Suprapubic skin (tissue), 4 donors: ENCODE measurements around the gene TSR3. TPM values are rescaled to one million over a fixed set of nuclear protein-coding genes. Genes with fewer than 3 reads are reported as not detected.

Experiments used
- DNase-seq, 2 donors: peaks; one replicate each; pipeline ENCODE4 v3.0.0-alpha.2; 2019; ENCODE audit warnings: low spot score in 2 of 2
- H3K27ac ChIP-seq: fragments of 200-600 bp; sonication (generic); one replicate; pipeline ENCODE4 v1.5.1; 2019
- H3K27me3 ChIP-seq: fragments of 200-600 bp; sonication (generic); one replicate; pipeline ENCODE4 v1.5.1; 2019
- H3K36me3 ChIP-seq: fragments of 200-600 bp; sonication (generic); one replicate; pipeline ENCODE4 v1.5.1; 2019
- H3K4me1 ChIP-seq: fragments of 200-600 bp; sonication (generic); one replicate; pipeline ENCODE4 v1.5.1; 2019
- H3K4me3 ChIP-seq: fragments of 200-600 bp; sonication (generic); one replicate; pipeline ENCODE4 v1.5.1; 2019; ENCODE audit warnings: mild to moderate bottlenecking
- H3K9me3 ChIP-seq: fragments of 200-600 bp; sonication (generic); one replicate; pipeline ENCODE4 v1.5.1; 2019
- CTCF ChIP-seq, 2 donors: fragments of 200-600 bp in 1 of 2; fragments of 450-650 bp in 1 of 2; sonication (generic) in 1 of 2; IDR thresholded peaks; one replicate each; pipeline ENCODE4 v1.5.1; 2016 to 2019; ENCODE audit warnings: antibody characterized with exemption in 2 of 2, mild to moderate bottlenecking in 1 of 2, moderate library complexity in 1 of 2
- EP300 ChIP-seq: sonication (generic); formaldehyde crosslinking; IDR thresholded peaks from one replicate; pipeline ENCODE4 v1.6.1; 2017; ENCODE audit warnings: antibody characterized with exemption
- POLR2A ChIP-seq, 2 donors: fragments of 450-650 bp; IDR thresholded peaks; one replicate each; pipeline ENCODE4 v1.6.1; 2017; ENCODE audit warnings: antibody characterized with exemption in 2 of 2, mild to moderate bottlenecking in 2 of 2, moderate library complexity in 2 of 2
- POLR2AphosphoS5 ChIP-seq, 3 donors: sonication (generic); formaldehyde crosslinking; IDR thresholded peaks; one replicate each; pipeline ENCODE4 v1.6.1; 2017; ENCODE audit warnings: antibody characterized with exemption in 3 of 3
- WGBS: methylation state at CpG from one replicate; pipeline ENCODE4 v1.1.5; 2018; 5-methylcytosine and 5-hydroxymethylcytosine counted together
- total RNA-seq, 4 donors: library from RNA; depleted of rRNA; stranded (reverse); fragments of >200 nt; gene quantifications; one replicate each; pipeline ENCODE4 v1.1.0, GENCODE V29; 2016

The TSR3 gene
- total RNA-seq, 4 donors from 2014 or later: 48.5 to 70.2 (median 62.1) TPM

- TF ChIP-seq CTCF (IDR thresholded peaks at IDR 0.05) (no peak), POLR2A (IDR thresholded peaks at IDR 0.05) (no peak), POLR2AphosphoS5 (IDR thresholded peaks at IDR 0.05) (no peak), EP300 (no peak)
- Histone ChIP-seq H3K27ac (no peak overlapping the region), H3K36me3 (peaks cover 43% of the 10 kb centered on the region), H3K27me3 (no peaks in the 10 kb centered on the region), H3K9me3 (no peaks in the 10 kb centered on the region), H3K4me3 (no peak overlapping the region), H3K4me1 (peaks cover 25% of the 10 kb centered on the region)
- DNase-seq: no peak
- WGBS: 81% methylated on average over 14 of the region's 46 CpGs
Measured at GRCh38 chr16:1374418-1375297, 23.0 kb upstream of the TSR3 start.

- 92% methylated on average over 5 of the region's 21 CpGs for WGBS
- Histone ChIP-seq H3K27me3 (no peaks in the 10 kb centered on the region), H3K4me3 (no peak overlapping the region), H3K36me3 (peaks cover 54% of the 10 kb centered on the region), H3K27ac (no peak overlapping the region), H3K9me3 (no peaks in the 10 kb centered on the region), H3K4me1 (peaks cover 3% of the 10 kb centered on the region)
- DNase-seq: no peak
- no peak for TF ChIP-seq POLR2AphosphoS5 (IDR thresholded peaks at IDR 0.05)
- no peak for TF ChIP-seq POLR2A (IDR thresholded peaks at IDR 0.05)
- TF ChIP-seq CTCF (IDR thresholded peaks at IDR 0.05): no peak
- no peak for TF ChIP-seq EP300
Measured at GRCh38 chr16:1372292-1372950, 20.7 kb upstream of the TSR3 start.

GRCh38 chr16:1371054-1371978, 19.6 kb upstream of the TSR3 start:
- Histone ChIP-seq H3K4me3 (no peak overlapping the region), H3K27ac (no peak overlapping the region), H3K4me1 (no peaks in the 10 kb centered on the region), H3K27me3 (no peaks in the 10 kb centered on the region), H3K36me3 (peaks cover 63% of the 10 kb centered on the region), H3K9me3 (no peaks in the 10 kb centered on the region)
- DNase-seq: no peak
- TF ChIP-seq POLR2A (IDR thresholded peaks at IDR 0.05): no peak
- TF ChIP-seq CTCF (IDR thresholded peaks at IDR 0.05): no peak
- TF ChIP-seq POLR2AphosphoS5 (IDR thresholded peaks at IDR 0.05): no peak
- 93% methylated on average over 16 of the region's 33 CpGs for WGBS

- no peak for DNase-seq
- Histone ChIP-seq H3K27me3 (no peaks in the 10 kb centered on the region), H3K4me1 (no peaks in the 10 kb centered on the region), H3K4me3 (no peak overlapping the region), H3K36me3 (peaks cover 79% of the 10 kb centered on the region), H3K9me3 (no peaks in the 10 kb centered on the region), H3K27ac (no peak overlapping the region)
- TF ChIP-seq POLR2AphosphoS5 (IDR thresholded peaks at IDR 0.05) (no peak), CTCF (IDR thresholded peaks at IDR 0.05) (no peak), EP300 (no peak), POLR2A (IDR thresholded peaks at IDR 0.05) (no peak)
- 75% methylated on average over 22 of the region's 27 CpGs for WGBS
Measured at GRCh38 chr16:1367486-1368174, 16.0 kb upstream of the TSR3 start.
